HepG2 (cell line): ENCODE data around the gene PAXX. TPM values are rescaled to one million over a fixed set of nuclear protein-coding genes. Genes with fewer than 3 reads are reported as not detected.

Experiments used
- ATAC-seq: fragments of 200-7000 bp; cut with Tn5 transposase; 3 replicates; pipeline ENCODE4 v1.9.1; 2020; ENCODE audit warnings: mild to moderate bottlenecking, moderate library complexity
- BruUV-seq: library from RNA; stranded (reverse); fragments of 400-500 nt; replicated peaks from 2 replicates; lab custom pipeline; 2021; lab: Mats Ljungman, UMichigan
- CTCF ChIA-PET: fragments of 300-600 bp; formaldehyde crosslinking; extraction: SDS; loops from one replicate; lab custom pipeline; 2021; ENCODE audit warnings: low total read pairs, inconsistent platforms, low intra/inter-chr PET ratio; lab: Yijun Ruan, JAX
- POLR2A ChIA-PET: fragments of 350-600 bp; sonication (Branson Sonifier 250); formaldehyde crosslinking; loops from one replicate; lab custom pipeline; 2020; ENCODE audit warnings: antibody characterized with exemption, inconsistent platforms; lab: Yijun Ruan, JAX
- DNase-seq: peaks from one replicate; pipeline ENCODE4 v3.0.0-alpha.2; 2015; ENCODE audit warnings: low spot score
- FAIRE-seq: peaks from 3 replicates; lab custom pipeline; 2011; peaks lifted over from hg19 to GRCh38; lab: Jason Lieb, UNC
- H2AFZ ChIP-seq: one replicate; pipeline ENCODE4 v1.6.1; 2011; ENCODE audit warnings: low read length, inconsistent platforms
- H3K27ac ChIP-seq: fragments of 300-600 bp; 3 replicates; pipeline ENCODE4 v1.8.0; 2011; ENCODE audit warnings: mixed run types, mild to moderate bottlenecking, mixed read lengths, low read length, inconsistent platforms; ENCODE audit not compliant: insufficient read depth; ENCODE audit errors: extremely low read length
- H3K27me3 ChIP-seq, 2 experiments: fragments of 200-600 bp in 1 of 2; 2 replicates in 1 of 2; 3 replicates in 1 of 2; pipeline versions ENCODE4 v1.6.0 to v1.8.0; 2011; ENCODE audit warnings: low read length in 2 of 2, mild to moderate bottlenecking in 2 of 2, moderate library complexity in 2 of 2, inconsistent platforms in 1 of 2; ENCODE audit not compliant: insufficient read depth in 2 of 2, control insufficient read depth in 1 of 2
- H3K36me3 ChIP-seq, 2 experiments: fragments of 200-600 bp in 1 of 2; replicated peaks in 1 of 2; 2 replicates in 1 of 2; 3 replicates in 1 of 2; pipeline versions ENCODE4 v1.5.1 to v1.8.0; 2011; ENCODE audit warnings: low read length in 2 of 2, inconsistent platforms in 1 of 2; ENCODE audit not compliant: insufficient read depth in 2 of 2, control insufficient read depth in 1 of 2
- H3K4me1 ChIP-seq: 2 replicates; pipeline ENCODE4 v1.5.1; 2012; ENCODE audit warnings: low read length, inconsistent platforms; ENCODE audit not compliant: insufficient read depth
- H3K4me2 ChIP-seq: 2 replicates; pipeline ENCODE4 v1.6.0; 2011; ENCODE audit warnings: low read depth, low read length, inconsistent platforms
- H3K4me3 ChIP-seq, 3 experiments: fragments of 200-600 bp in 1 of 3; sonication (generic), shearing (Covaris generic) in 1 of 3; replicated peaks in 1 of 3; 2 replicates each; pipeline ENCODE4 v1.5.1; 2011 to 2016; ENCODE audit warnings: low read length in 3 of 3, inconsistent platforms in 2 of 3, low read depth in 2 of 3, mild to moderate bottlenecking in 2 of 3, control low read depth in 1 of 3, mixed read lengths in 1 of 3; ENCODE audit not compliant: insufficient read depth in 1 of 3
- H3K79me2 ChIP-seq: one replicate; pipeline ENCODE4 v1.6.1; 2011; ENCODE audit warnings: low read length, inconsistent platforms; ENCODE audit not compliant: insufficient read depth
- H3K9ac ChIP-seq: 2 replicates; pipeline ENCODE4 v1.6.0; 2011; ENCODE audit warnings: mild to moderate bottlenecking, low read depth, low read length, inconsistent platforms; ENCODE audit not compliant: insufficient read depth
- H3K9me3 ChIP-seq: 2 replicates; pipeline ENCODE4 v1.5.1; 2012; ENCODE audit warnings: mild to moderate bottlenecking, low read length
- H4K20me1 ChIP-seq: 2 replicates; pipeline ENCODE4 v1.6.0; 2011; ENCODE audit warnings: inconsistent platforms, mild to moderate bottlenecking, low read length, moderate library complexity; ENCODE audit not compliant: insufficient read depth
- HMGXB3 ChIP-seq: sonication (generic); formaldehyde crosslinking; IDR thresholded peaks from 2 replicates; pipeline ENCODE4 v1.4.0; 2020; ENCODE audit warnings: missing genetic modification reagents, borderline replicate concordance
- MNT ChIP-seq: fragments of 450-650 bp; IDR thresholded peaks from 2 replicates; pipeline ENCODE4 v1.6.1; 2016
- ZBTB26 ChIP-seq: IDR thresholded peaks from 2 replicates; pipeline ENCODE4 v1.6.1; 2016; ENCODE audit warnings: missing compliant biosample characterization, missing genetic modification reagents, borderline replicate concordance
- ZFP36L2 ChIP-seq: sonication (generic); formaldehyde crosslinking; IDR thresholded peaks from 2 replicates; pipeline ENCODE4 v1.4.0; 2020; ENCODE audit warnings: missing genetic modification reagents
- ZKSCAN8 ChIP-seq: IDR thresholded peaks from 2 replicates; pipeline ENCODE4 v1.6.1; 2016; ENCODE audit warnings: borderline replicate concordance, missing genetic modification reagents, missing compliant biosample characterization
- ZNF589 ChIP-seq: sonication (generic); formaldehyde crosslinking; conservative IDR thresholded peaks from 2 replicates; pipeline ENCODE4 v1.8.0; 2022; ENCODE audit warnings: mild to moderate bottlenecking, moderate library complexity, missing genetic modification reagents
- ZNF703 ChIP-seq: sonication (generic); formaldehyde crosslinking; IDR thresholded peaks from 2 replicates; pipeline ENCODE4 v1.5.1; 2020; ENCODE audit warnings: missing genetic modification reagents, mild to moderate bottlenecking, moderate library complexity, borderline replicate concordance
- ZNF772 ChIP-seq: sonication (generic); formaldehyde crosslinking; IDR thresholded peaks from 2 replicates; pipeline ENCODE4 v1.5.0; 2020; ENCODE audit warnings: mild to moderate bottlenecking, missing genetic modification reagents
- WGBS: methylation state at CpG from one replicate; pipeline ENCODE4 v1.1.6; 2017; ENCODE audit warnings: low lambda C conversion rate; 5-methylcytosine and 5-hydroxymethylcytosine counted together
- in situ Hi-C: cut with HindIII; loops from 2 replicates; pipeline ENCODE4 v1.10.0; 2017; ENCODE audit warnings: low pct_unique_long_range_greater_than_20kb; ENCODE audit not compliant: extremely low pct_ligation_motif_present
- intact Hi-C: fragments of 100-400 bp; cut with micrococcal nuclease; formaldehyde crosslinking; loops from one replicate; pipeline ENCODE4 v1.10.0; 2022; ENCODE audit not compliant: unreplicated experiment
- polyA plus RNA-seq, 8 experiments: library from polyadenylated mRNA; depleted of rRNA in 3 of 8; stranded (reverse) in 7 of 8; unstranded in 1 of 8; fragments of >200 nt; fragmentation: Illumina TruSeq in 4 of 8; extraction: Trizol in 4 of 8; gene quantifications; 2 replicates each; pipeline versions ENCODE4 v1.2.1 to v1.2.3, GENCODE V29; 2011 to 2016; ENCODE audit warnings: low read depth in 4 of 8, missing spikeins in 1 of 8, mixed read lengths in 1 of 8; ENCODE audit not compliant: insufficient read depth in 1 of 8
- total RNA-seq, 5 experiments: library from RNA; depleted of rRNA; stranded (reverse); fragments of >200 nt; fragmentation: Illumina TruSeq; extraction: Trizol; gene quantifications; 2 replicates each; pipeline ENCODE4 v1.2.3, GENCODE V29; 2016; ENCODE audit warnings: low read depth in 1 of 5

The PAXX gene
- total and polyA plus RNA-seq, 2 of the 13 experiments (the other 11 are each of a cell fraction or from before 2014, with no cell fraction given), result 14.0 to 31.9 TPM

GRCh38 chr9:136954270-136955083, 37.7 kb upstream of the PAXX start:
- intact Hi-C loops, result no loop called here
- Histone ChIP-seq H4K20me1 (no peaks in the 10 kb centered on the region), H3K4me1 (peaks cover 15% of the 10 kb centered on the region)
- CTCF ChIA-PET, result no interaction called here
- no peak for DNase-seq
- in situ Hi-C loops, result no loop called here
- BruUV-seq, result no TSS peak
- TF ChIP-seq HMGXB3 (CRISPR knock-in tag), result no peak
- TF ChIP-seq ZNF589 (CRISPR knock-in tag), result no peak
- no peak for TF ChIP-seq ZKSCAN8 (CRISPR knock-in tag)
- TF ChIP-seq ZBTB26, result no peak
- TF ChIP-seq ZFP36L2 (CRISPR knock-in tag), result no peak
- no peak for TF ChIP-seq ZNF772
- TF ChIP-seq MNT, result peak; percentile 41
- no peak for TF ChIP-seq ZNF703
- TF ChIP-seq, all 625 proteins: peak for 1
- H3K9me3 ChIP-seq, result no peaks in the 10 kb centered on the region
- H3K79me2 ChIP-seq, result peaks cover 5% of the 10 kb centered on the region
- 94% methylated on average over 18 of the region's 25 CpGs for WGBS
- FAIRE-seq, result no peak
- H3K27ac ChIP-seq, result no peak overlapping the region
- no peak overlapping the region for H2AFZ ChIP-seq
- no peak overlapping the region for H3K4me2 ChIP-seq
- H3K9ac ChIP-seq, result no peak overlapping the region
- H3K4me3 ChIP-seq, result no peak overlapping the region
- peaks cover 1 to 8% of the 10 kb centered on the region in 2 experiments; a peak in 1 of 5 replicates for H3K27me3 ChIP-seq
- no peaks in the 10 kb centered on the region for H3K36me3 ChIP-seq
- no peak for ATAC-seq
- POLR2A ChIA-PET, result interaction anchor here (0.9 kb wide), 1 partner anchor 101 kb away, joined by 3 read pairs; no protein-coding TSS in a partner anchor
